Right ventricle myocardium inferior (tissue), 1 donor: ENCODE data around the gene DNAH9. TPM values are rescaled to one million over a fixed set of nuclear protein-coding genes. Genes with fewer than 3 reads are reported as not detected.
A peak's percentile ranks its signal among the peaks of the same experiment; 100 is the strongest.

ENCODE experiments used
- ATAC-seq: fragments of 200-7000 bp; cut with Tn5 transposase; one replicate; pipeline ENCODE4 v1.9.1; 2020; ENCODE audit warnings: mild to moderate bottlenecking, moderate library complexity
- DNase-seq: peaks from one replicate; pipeline ENCODE4 v3.0.0; 2021; ENCODE audit errors: missing footprints
- intact Hi-C: fragments of 100-400 bp; cut with DNase I; formaldehyde crosslinking; loops from one replicate; pipeline ENCODE4 v1.11.0; 2022
- total RNA-seq: library from RNA; stranded (reverse); fragmentation: NEBNext Ultra II Directional; extraction: Animal tissue kit (Norgen Biotek cat#: 25700); gene quantifications from one replicate; pipeline ENCODE4 v1.2.1, GENCODE V29; 2021
- donor health status: DM: no; HTN: yes; CAD: no; lungs with severe emphysema.

Gene DNAH9
- total RNA-seq, 1 donor from 2014 or later: not detected

- DNase-seq (no peak), ATAC-seq (no peak)
- intact Hi-C loops: no loop called here
Measured at GRCh38 chr17:11720816-11721215, 122.5 kb downstream of the DNAH9 start.

- ATAC-seq (no peak), DNase-seq (no peak)
- intact Hi-C loops: no loop called here
Measured at GRCh38 chr17:11730747-11731146, 132.5 kb downstream of the DNAH9 start.

GRCh38 chr17:11736613-11737312 lies 138.5 kb downstream of the DNAH9 start:
- ATAC-seq: no peak
- no peak for DNase-seq
- intact Hi-C loops: no loop called here

- ATAC-seq (no peak), DNase-seq (no peak)
- intact Hi-C loops: no loop called here
Measured at GRCh38 chr17:11737313-11737679, 139.0 kb downstream of the DNAH9 start.

- DNase-seq: no peak
- intact Hi-C loops: no loop called here
- no peak for ATAC-seq
Measured at GRCh38 chr17:11738151-11738550, 139.9 kb downstream of the DNAH9 start.

- ATAC-seq (no peak), DNase-seq (no peak)
- intact Hi-C loops: no loop called here
Measured at GRCh38 chr17:11739351-11739750, 141.1 kb downstream of the DNAH9 start.

- intact Hi-C loops: no loop called here
- ATAC-seq (no peak), DNase-seq (no peak)
Measured at GRCh38 chr17:11739848-11740247, 141.6 kb downstream of the DNAH9 start.

- intact Hi-C loops: no loop called here
- ATAC-seq (no peak), DNase-seq (no peak)
Measured at GRCh38 chr17:11742886-11743285, 144.6 kb downstream of the DNAH9 start.

GRCh38 chr17:11744696-11745095 lies 146.4 kb downstream of the DNAH9 start:
- ATAC-seq (no peak), DNase-seq (no peak)
- intact Hi-C loops: no loop called here

- intact Hi-C loops: no loop called here
- DNase-seq: no peak
- ATAC-seq: no peak
Measured at GRCh38 chr17:11747441-11747840, 149.2 kb downstream of the DNAH9 start.

GRCh38 chr17:11757815-11758214 lies 159.5 kb downstream of the DNAH9 start:
- no peak for DNase-seq
- no peak for ATAC-seq
- intact Hi-C loops: no loop called here

GRCh38 chr17:11768106-11768505 lies 169.8 kb downstream of the DNAH9 start:
- intact Hi-C loops: loop anchor here (5.0 kb wide), 1 partner anchor 159 kb away; no protein-coding TSS in a partner anchor
- DNase-seq (no peak), ATAC-seq (no peak)

- peak; percentile 69 for DNase-seq
- no peak for ATAC-seq
- intact Hi-C loops: loop anchor here (5.0 kb wide), 1 partner anchor 158 kb away; no protein-coding TSS in a partner anchor
Measured at GRCh38 chr17:11768981-11769380, 170.7 kb downstream of the DNAH9 start.

GRCh38 chr17:11772031-11772430 lies 173.8 kb downstream of the DNAH9 start:
- intact Hi-C loops: no loop called here
- DNase-seq: no peak
- no peak for ATAC-seq

GRCh38 chr17:11779892-11780291 lies 181.6 kb downstream of the DNAH9 start:
- ATAC-seq (no peak), DNase-seq (no peak)
- intact Hi-C loops: no loop called here

- no peak for ATAC-seq
- intact Hi-C loops: no loop called here
- no peak for DNase-seq
Measured at GRCh38 chr17:11780621-11781020, 182.4 kb downstream of the DNAH9 start.

GRCh38 chr17:11786711-11787438 lies 188.6 kb downstream of the DNAH9 start:
- DNase-seq (no peak), ATAC-seq (no peak)
- intact Hi-C loops: no loop called here

- no peak for ATAC-seq
- intact Hi-C loops: no loop called here
Measured at GRCh38 chr17:11795906-11796305, 197.6 kb downstream of the DNAH9 start.

GRCh38 chr17:11797803-11798202 lies 199.5 kb downstream of the DNAH9 start:
- intact Hi-C loops: no loop called here
- ATAC-seq: no peak
- DNase-seq: no peak

More at GRCh38 chr17:11795906-11796305, 197.6 kb downstream of the DNAH9 start:
- no peak for DNase-seq

GRCh38 chr17:11803231-11803969 lies 205.1 kb downstream of the DNAH9 start:
- DNase-seq (no peak), ATAC-seq (no peak)
- intact Hi-C loops: no loop called here
